H1 (cell line): ENCODE data around the gene GRM5. TPM values are rescaled to one million over a fixed set of nuclear protein-coding genes. Genes with fewer than 3 reads are reported as not detected.

Source experiments
- CTCF ChIA-PET: fragments of 300-600 bp; sonication (Branson Sonifier 250); formaldehyde crosslinking; loops from one replicate; lab custom pipeline; 2021; ENCODE audit not compliant: partially characterized antibody; lab: Charles Lee
- POLR2A ChIA-PET: fragments of 300-600 bp; sonication (Branson Sonifier 250); formaldehyde crosslinking; loops from one replicate; lab custom pipeline; 2021; ENCODE audit warnings: inconsistent platforms; ENCODE audit not compliant: partially characterized antibody; lab: Charles Lee
- DNase-seq, 2 experiments: peaks; one replicate each; pipeline versions ENCODE4 v3.0.0 to v3.0.0-alpha.2; 2010 to 2022; ENCODE audit warnings: low spot score in 2 of 2, low read depth in 1 of 2, mixed read lengths in 1 of 2
- FAIRE-seq: peaks from 2 replicates; lab custom pipeline; 2011; peaks lifted over from hg19 to GRCh38; lab: Jason Lieb, UNC
- H2AFZ ChIP-seq: 2 replicates; pipeline ENCODE4 v1.8.1; 2012; ENCODE audit warnings: low read length, inconsistent platforms
- H2AK5ac ChIP-seq: 2 replicates; pipeline ENCODE4 v1.6.1; 2013; ENCODE audit warnings: low read depth, low read length
- H2BK120ac ChIP-seq: replicated peaks from 2 replicates; pipeline ENCODE3; 2013; ENCODE audit warnings: low read depth, low read length, inconsistent platforms
- H2BK12ac ChIP-seq: 2 replicates; pipeline ENCODE4 v1.6.1; 2013; ENCODE audit warnings: low read depth, low read length
- H2BK15ac ChIP-seq: 2 replicates; pipeline ENCODE4 v1.6.1; 2013; ENCODE audit warnings: low read length
- H2BK20ac ChIP-seq: 2 replicates; pipeline ENCODE4 v1.6.1; 2013; ENCODE audit warnings: low read length
- H2BK5ac ChIP-seq: 2 replicates; pipeline ENCODE4 v1.6.1; 2013; ENCODE audit warnings: low read depth, low read length
- H3K14ac ChIP-seq: 2 replicates; pipeline ENCODE4 v1.6.1; 2013; ENCODE audit warnings: inconsistent platforms; ENCODE audit not compliant: insufficient read length
- H3K18ac ChIP-seq: 2 replicates; pipeline ENCODE4 v1.6.1; 2013; ENCODE audit warnings: low read length; ENCODE audit errors: extremely low read depth
- H3K23ac ChIP-seq: 2 replicates; pipeline ENCODE4 v1.6.1; 2013; ENCODE audit warnings: inconsistent platforms; ENCODE audit not compliant: insufficient read length
- H3K23me2 ChIP-seq: 2 replicates; pipeline ENCODE4 v1.6.1; 2013; ENCODE audit warnings: low read depth, low read length
- H3K27ac ChIP-seq: 2 replicates; pipeline ENCODE4 v1.6.1; 2011; ENCODE audit warnings: low read depth, low read length, inconsistent platforms
- H3K27me3 ChIP-seq, 4 experiments: replicated peaks in 1 of 4; 1 replicate in 1 of 4; 2 replicates in 3 of 4; pipeline versions ENCODE4 v1.6.1 to v1.8.1; 2011 to 2013; ENCODE audit warnings: low read length in 3 of 4, mild to moderate bottlenecking in 3 of 4, inconsistent platforms in 2 of 4, mixed read lengths in 2 of 4, moderate library complexity in 1 of 4; ENCODE audit not compliant: control insufficient read depth in 3 of 4, insufficient read depth in 3 of 4; ENCODE audit errors: extremely low read depth in 1 of 4
- H3K36me3 ChIP-seq, 4 experiments: 2 replicates each; pipeline versions ENCODE4 v1.6.1 to v1.8.1; 2011 to 2013; ENCODE audit warnings: mild to moderate bottlenecking in 4 of 4, low read length in 3 of 4, moderate library complexity in 2 of 4, control low read depth in 1 of 4, inconsistent platforms in 1 of 4; ENCODE audit not compliant: insufficient read depth in 4 of 4, control insufficient read depth in 2 of 4
- H3K4ac ChIP-seq: replicated peaks from 2 replicates; pipeline ENCODE3; 2013; ENCODE audit warnings: low read length, low read depth, mixed read lengths, inconsistent platforms; ENCODE audit not compliant: insufficient read length
- H3K4me1 ChIP-seq, 4 experiments: replicated peaks in 1 of 4; 1 replicate in 1 of 4; 2 replicates in 3 of 4; pipeline versions ENCODE4 v1.6.1 to v1.8.1; 2011 to 2013; ENCODE audit warnings: low read length in 3 of 4, inconsistent platforms in 2 of 4, mixed read lengths in 1 of 4; ENCODE audit not compliant: insufficient read depth in 4 of 4, control insufficient read depth in 3 of 4
- H3K4me2 ChIP-seq, 2 experiments: 2 replicates each; pipeline versions ENCODE4 v1.6.1 to v1.8.1; 2011 to 2013; ENCODE audit warnings: low read depth in 2 of 2, low read length in 2 of 2, control low read depth in 1 of 2, inconsistent platforms in 1 of 2, mild to moderate bottlenecking in 1 of 2; ENCODE audit not compliant: insufficient read depth in 1 of 2
- H3K4me3 ChIP-seq, 4 experiments: fragments of 200-600, 300-600 bp in 1 of 4; sonication (generic), shearing (Covaris generic), sonication (Bioruptor Twin) in 1 of 4; 2 replicates each; pipeline versions ENCODE4 v1.5.1 to v1.8.1; 2011 to 2016; ENCODE audit warnings: low read length in 4 of 4, low read depth in 3 of 4, control low read depth in 2 of 4, inconsistent platforms in 2 of 4, mild to moderate bottlenecking in 2 of 4, mixed read lengths in 1 of 4, moderate library complexity in 1 of 4; ENCODE audit not compliant: insufficient read depth in 2 of 4; ENCODE audit errors: extremely low read depth in 1 of 4
- H3K56ac ChIP-seq: replicated peaks from 2 replicates; pipeline ENCODE3; 2013; ENCODE audit warnings: low read depth, mild to moderate bottlenecking, mixed read lengths, low read length, inconsistent platforms; ENCODE audit not compliant: insufficient read length
- H3K79me1 ChIP-seq: 2 replicates; pipeline ENCODE4 v1.6.1; 2013; ENCODE audit warnings: low read depth, low read length, control low read depth
- H3K79me2 ChIP-seq, 2 experiments: 2 replicates each; pipeline versions ENCODE4 v1.6.1 to v1.8.1; 2012 to 2013; ENCODE audit warnings: low read length in 2 of 2, mild to moderate bottlenecking in 2 of 2, inconsistent platforms in 1 of 2; ENCODE audit not compliant: insufficient read depth in 2 of 2, control insufficient read depth in 1 of 2
- H3K9ac ChIP-seq, 4 experiments: replicated peaks in 1 of 4; 1 replicate in 1 of 4; 2 replicates in 3 of 4; pipeline versions ENCODE4 v1.6.1 to v1.8.1; 2011 to 2013; ENCODE audit warnings: low read depth in 3 of 4, low read length in 3 of 4, control low read depth in 2 of 4, mild to moderate bottlenecking in 2 of 4, moderate library complexity in 2 of 4, inconsistent platforms in 1 of 4; ENCODE audit errors: extremely low read depth in 1 of 4
- H3K9me3 ChIP-seq, 2 experiments: 2 replicates each; pipeline versions ENCODE4 v1.6.1 to v1.8.1; 2012 to 2013; ENCODE audit warnings: mild to moderate bottlenecking in 2 of 2, moderate library complexity in 2 of 2, control low read depth in 1 of 2, inconsistent platforms in 1 of 2, low read depth in 1 of 2, low read length in 1 of 2, mixed read lengths in 1 of 2; ENCODE audit not compliant: insufficient read depth in 2 of 2
- H4K20me1 ChIP-seq, 2 experiments: replicated peaks in 1 of 2; 2 replicates each; pipeline versions ENCODE3 to v1.8.1; 2011 to 2013; ENCODE audit warnings: inconsistent platforms in 2 of 2, low read length in 2 of 2, mild to moderate bottlenecking in 1 of 2; ENCODE audit not compliant: insufficient read depth in 2 of 2, control insufficient read depth in 1 of 2
- H4K5ac ChIP-seq: 2 replicates; pipeline ENCODE4 v1.6.1; 2013; ENCODE audit warnings: low read length, low read depth, mixed read lengths, inconsistent platforms; ENCODE audit not compliant: insufficient read length
- H4K8ac ChIP-seq: 2 replicates; pipeline ENCODE4 v1.8.0; 2013; ENCODE audit warnings: mild to moderate bottlenecking, moderate library complexity, low read length, inconsistent platforms; ENCODE audit not compliant: insufficient read depth; ENCODE audit errors: extremely low read depth
- H4K91ac ChIP-seq: replicated peaks from 2 replicates; pipeline ENCODE3; 2013; ENCODE audit warnings: low read length, mixed read lengths, inconsistent platforms; ENCODE audit not compliant: insufficient read length
- ATF3 ChIP-seq: IDR thresholded peaks from 2 replicates; pipeline ENCODE4 v1.6.1; 2011; ENCODE audit warnings: low read depth, mild to moderate bottlenecking, low read length; ENCODE audit not compliant: insufficient read depth
- CHD1 ChIP-seq: IDR thresholded peaks from 2 replicates; pipeline ENCODE4 v1.6.1; 2012; ENCODE audit warnings: low read depth, low read length, improper control_type of control experiment
- CHD2 ChIP-seq: IDR thresholded peaks from 2 replicates; pipeline ENCODE4 v1.6.1; 2012; ENCODE audit warnings: low read length, improper control_type of control experiment
- CTBP2 ChIP-seq: IDR thresholded peaks from 2 replicates; pipeline ENCODE4 v1.7.0; 2011; ENCODE audit warnings: borderline replicate concordance, mild to moderate bottlenecking, moderate library complexity, mixed read lengths, low read length; ENCODE audit not compliant: insufficient read depth, insufficient read length
- EGR1 ChIP-seq: IDR thresholded peaks from 2 replicates; pipeline ENCODE4 v1.6.1; 2011; ENCODE audit warnings: low read depth, low read length, borderline replicate concordance
- EP300 ChIP-seq, 2 experiments: IDR thresholded peaks; 1 replicate in 1 of 2; 2 replicates in 1 of 2; pipeline ENCODE4 v1.6.1; 2011 to 2012; ENCODE audit warnings: low read depth in 2 of 2, low read length in 2 of 2, mild to moderate bottlenecking in 2 of 2, borderline replicate concordance in 1 of 2, inconsistent platforms in 1 of 2, moderate library complexity in 1 of 2
- HDAC6 ChIP-seq: IDR thresholded peaks from one replicate; pipeline ENCODE4 v1.7.1; 2012; ENCODE audit warnings: low read depth, mild to moderate bottlenecking, inconsistent platforms, low read length, moderate library complexity
- KDM1A ChIP-seq: fragments of 200-600, 300-600 bp; sonication (generic); IDR thresholded peaks from 2 replicates; pipeline ENCODE4 v1.7.1; 2016; ENCODE audit warnings: mild to moderate bottlenecking, low read length, borderline replicate concordance
- PHF8 ChIP-seq: fragments of 200-600 bp; sonication (generic); conservative IDR thresholded peaks from 2 replicates; pipeline ENCODE4 v1.7.1; 2012; ENCODE audit warnings: low read depth, mild to moderate bottlenecking, inconsistent platforms, low read length, moderate library complexity
- POU5F1 ChIP-seq: IDR thresholded peaks from 2 replicates; pipeline ENCODE4 v1.6.1; 2011; ENCODE audit warnings: low read depth, mild to moderate bottlenecking, low read length, moderate library complexity
- RAD21 ChIP-seq, 2 experiments: IDR thresholded peaks in 1 of 2; conservative IDR thresholded peaks in 1 of 2; 2 replicates each; pipeline ENCODE4 v1.6.1; 2011; ENCODE audit warnings: low read depth in 2 of 2, low read length in 2 of 2, improper control_type of control experiment in 1 of 2, inconsistent platforms in 1 of 2, mild to moderate bottlenecking in 1 of 2, moderate library complexity in 1 of 2
- SIRT6 ChIP-seq: IDR thresholded peaks from one replicate; pipeline ENCODE4 v1.7.1; 2012; ENCODE audit warnings: low read length, inconsistent platforms
- SIX5 ChIP-seq: IDR thresholded peaks from 2 replicates; pipeline ENCODE4 v1.6.1; 2011; ENCODE audit warnings: mild to moderate bottlenecking, low read depth, low read length
- SP1 ChIP-seq: IDR thresholded peaks from 2 replicates; pipeline ENCODE4 v1.6.1; 2011; ENCODE audit warnings: low read depth, low read length
- SP2 ChIP-seq: IDR thresholded peaks from 2 replicates; pipeline ENCODE4 v1.6.1; 2012; ENCODE audit warnings: mild to moderate bottlenecking, low read length, inconsistent platforms
- WGBS, 2 experiments: shearing (Covaris generic) in 1 of 2; methylation state at CpG; one replicate each; pipeline versions ENCODE4 v1.1.6 to v1.1.7; 2013 to 2015; ENCODE audit warnings: low lambda C conversion rate in 2 of 2, mixed read lengths in 2 of 2, inconsistent platforms in 1 of 2, low coverage in 1 of 2, missing lambda C conversion rate in 1 of 2; ENCODE audit not compliant: insufficient replicate concordance in 2 of 2, insufficient coverage in 1 of 2, insufficient read length in 1 of 2; ENCODE audit errors: extremely low coverage in 1 of 2, missing lambda C conversion rate in 1 of 2; 5-methylcytosine and 5-hydroxymethylcytosine counted together
- polyA plus RNA-seq, 7 experiments: library from polyadenylated mRNA; depleted of rRNA in 3 of 7; stranded (reverse) in 5 of 7; unstranded in 2 of 7; fragments of >200 nt in 5 of 7; fragments of 200-250 nt in 2 of 7; gene quantifications; 1 replicate in 5 of 7; 2 replicates in 1 of 7; 4 replicates in 1 of 7; pipeline versions ENCODE4 v1.2.1 to v1.2.3, GENCODE V29; 2011 to 2013; ENCODE audit warnings: missing spikeins in 2 of 7, mixed read lengths in 2 of 7
- total RNA-seq: library from RNA; stranded (reverse); fragmentation: NEBNext Ultra II Directional; extraction: Animal tissue kit (Norgen Biotek cat#: 25700); gene quantifications from 2 replicates; pipeline ENCODE4 v1.2.1, GENCODE V29; 2021

Gene GRM5
- total and polyA plus RNA-seq, 2 of the 8 experiments (the other 6 are each of a cell fraction or from before 2014, with no cell fraction given), result 0.15 to 0.43 TPM

GRCh38 chr11:88597387-88597786, 468.4 kb downstream of the GRM5 start:
- Histone ChIP-seq H3K9ac (no peak overlapping the region), H3K56ac (no peak overlapping the region), H3K27me3 (peaks cover 0 to 1% (median 0%) of the 10 kb centered on the region in 4 experiments; a peak in 1 of 7 replicates), H4K8ac (no peak overlapping the region), H2BK15ac (no peak overlapping the region), H3K79me1 (no peaks in the 10 kb centered on the region), H2BK5ac (no peak overlapping the region), H3K79me2 (no peaks in the 10 kb centered on the region), H3K36me3 (no peaks in the 10 kb centered on the region), H3K14ac (no peak overlapping the region), H3K9me3 (no peaks in the 10 kb centered on the region), H3K27ac (no peak overlapping the region), H3K23ac (no peak overlapping the region), H4K91ac (no peak overlapping the region), H2AFZ (no peak overlapping the region), H4K20me1 (no peaks in the 10 kb centered on the region), H3K4me3 (no peak overlapping the region), H3K4me2 (no peak overlapping the region), H4K5ac (no peak overlapping the region), H2AK5ac (no peak overlapping the region), H3K23me2 (peaks cover 2% of the 10 kb centered on the region; the same call in 1 of the 2 replicates), H2BK20ac (no peak overlapping the region), H3K4me1 (no peaks in the 10 kb centered on the region), H3K4ac (no peak overlapping the region), H2BK120ac (no peak overlapping the region), H2BK12ac (no peak overlapping the region), H3K18ac (no peak overlapping the region)
- WGBS, 2 experiments, result 85% methylated on average over 2 of the region's 2 CpGs; no CpG with 5 or more reads in 1 of the 2 experiments
- CTCF ChIA-PET, result no interaction called here
- DNase-seq (no peak), FAIRE-seq (no peak)
- POLR2A ChIA-PET, result no interaction called here
- TF ChIP-seq CHD1, result no peak
- no peak for TF ChIP-seq POU5F1
- no peak for TF ChIP-seq CTBP2
- no peak for TF ChIP-seq SIRT6
- no peak for TF ChIP-seq EP300 (IDR thresholded peaks at IDR 0.05; ENCODE audit: borderline replicate concordance in 1 of 2, low read depth in 2 of 2, low read length in 2 of 2)
- no peak for TF ChIP-seq CHD2
- no peak for TF ChIP-seq HDAC6
- no peak for TF ChIP-seq SP2
- TF ChIP-seq ATF3, result no peak
- TF ChIP-seq SP1, result no peak
- TF ChIP-seq KDM1A, result no peak
- no peak for TF ChIP-seq RAD21 (IDR thresholded peaks at IDR 0.05 in 1 of 2, conservative IDR thresholded peaks at IDR 0.05 in 1 of 2; ENCODE audit: low read depth in 2 of 2, low read length in 2 of 2)
- no peak for TF ChIP-seq SIX5
- no peak for TF ChIP-seq EGR1
- TF ChIP-seq PHF8, result no peak
